GM18505 (cell line): Measurements from ENCODE around the gene SOX13.

Source experiments
- ATAC-seq: cut with Tn5 transposase; IDR thresholded peaks from one replicate; pipeline ENCODE4 v1.9.1; 2021; ENCODE audit not compliant: unreplicated experiment
- POLR2A ChIP-seq: IDR thresholded peaks from 4 replicates; pipeline ENCODE4 v1.6.1; 2011; ENCODE audit warnings: borderline replicate concordance; ENCODE audit not compliant: insufficient read depth, insufficient read length; ENCODE audit errors: extremely low read depth

Gene SOX13

DNA sequence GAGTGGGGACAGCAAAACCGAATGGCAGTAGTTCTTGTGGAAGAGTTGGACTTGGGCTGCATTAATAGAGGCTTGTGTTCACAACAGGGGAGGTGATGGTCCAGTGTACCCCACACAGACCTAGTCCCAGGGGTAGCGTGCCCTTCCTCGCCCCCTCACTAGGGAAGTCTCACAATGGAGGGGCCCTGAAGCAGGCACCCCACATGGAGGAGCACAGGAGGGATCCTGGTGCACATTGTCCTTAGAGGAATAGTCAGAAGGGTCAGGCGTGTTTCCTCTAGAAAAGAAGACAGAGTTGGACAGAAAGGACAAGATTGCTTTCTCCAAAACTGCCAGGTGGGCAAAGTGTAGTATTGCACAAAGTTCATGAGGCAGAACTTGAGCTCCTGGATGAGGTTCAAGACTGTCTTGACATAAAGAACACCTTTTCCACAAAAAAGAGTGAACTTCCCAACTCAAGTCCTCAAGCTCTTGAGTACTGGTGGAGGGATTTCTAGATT lies 55.6 kb downstream of the SOX13 start:
- TF ChIP-seq POLR2A, result no peak
- ATAC-seq, result no peak

DNA sequence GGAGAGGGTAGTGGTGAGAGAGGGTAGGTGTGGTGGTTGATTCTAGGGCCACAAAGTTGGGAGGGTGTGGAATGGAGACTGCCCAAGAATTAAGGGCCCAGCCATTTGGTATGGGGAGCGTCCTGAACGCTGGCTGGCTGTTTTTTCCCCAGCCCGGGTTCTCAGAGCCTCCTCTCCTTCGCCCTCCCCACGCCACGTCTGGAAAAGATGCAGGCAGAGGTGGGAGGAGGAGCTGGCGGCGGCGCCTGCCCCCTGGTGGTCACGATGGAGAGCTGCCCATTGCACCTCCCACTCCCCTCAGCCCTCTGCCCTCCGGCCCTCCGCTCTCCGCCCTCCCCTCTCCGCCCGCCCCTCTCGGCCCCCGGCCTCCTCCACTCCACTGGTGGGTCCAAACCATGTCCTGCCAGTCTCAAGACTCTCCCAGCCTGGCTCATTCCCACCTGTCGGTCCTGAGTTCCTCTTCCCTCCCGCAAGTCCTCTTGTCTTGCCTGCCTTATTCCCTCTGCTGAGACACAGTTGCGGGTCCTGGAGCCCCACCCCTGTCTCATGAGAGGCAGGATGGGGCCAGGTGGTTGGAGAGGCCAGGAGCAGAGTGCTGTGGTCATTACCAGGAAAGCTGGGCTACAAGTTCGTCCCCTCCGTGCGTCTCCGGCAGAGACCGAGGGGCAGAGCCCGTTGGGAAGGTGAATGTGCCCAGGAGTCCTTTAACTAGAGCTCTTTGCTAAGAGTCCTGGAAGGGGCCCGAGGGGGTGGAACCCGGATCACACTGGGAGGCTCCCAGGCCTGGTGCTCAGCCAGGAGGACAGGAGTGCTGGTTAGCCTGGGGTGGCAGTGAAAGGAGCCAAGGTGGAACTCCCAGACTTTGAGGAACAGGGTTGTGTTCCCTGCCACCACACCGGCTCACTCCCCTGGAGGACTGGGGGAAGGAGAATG lies 56.3 kb downstream of the SOX13 start:
- no peak for ATAC-seq
- no peak for TF ChIP-seq POLR2A

DNA sequence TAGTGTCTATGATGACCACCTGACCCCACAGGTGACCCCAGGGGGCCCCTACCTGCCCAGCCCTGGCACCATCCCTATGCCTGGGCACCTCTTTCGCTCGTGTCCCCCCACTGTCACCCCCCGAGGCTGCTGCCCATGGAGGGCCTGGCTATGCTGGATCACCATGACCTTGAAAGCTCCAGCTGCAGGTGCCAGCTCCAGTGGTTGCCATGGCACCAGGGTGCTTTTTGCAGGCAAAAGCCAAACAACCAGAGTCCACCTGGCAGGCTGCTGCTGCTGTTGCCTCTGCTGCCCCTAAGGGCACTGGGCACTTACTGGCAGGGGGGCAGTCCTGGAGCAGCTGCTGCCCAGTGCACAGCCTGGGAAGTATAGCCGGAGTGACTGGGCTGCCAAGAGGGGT lies 57.3 kb downstream of the SOX13 start:
- ATAC-seq, result no peak
- TF ChIP-seq POLR2A, result no peak

DNA sequence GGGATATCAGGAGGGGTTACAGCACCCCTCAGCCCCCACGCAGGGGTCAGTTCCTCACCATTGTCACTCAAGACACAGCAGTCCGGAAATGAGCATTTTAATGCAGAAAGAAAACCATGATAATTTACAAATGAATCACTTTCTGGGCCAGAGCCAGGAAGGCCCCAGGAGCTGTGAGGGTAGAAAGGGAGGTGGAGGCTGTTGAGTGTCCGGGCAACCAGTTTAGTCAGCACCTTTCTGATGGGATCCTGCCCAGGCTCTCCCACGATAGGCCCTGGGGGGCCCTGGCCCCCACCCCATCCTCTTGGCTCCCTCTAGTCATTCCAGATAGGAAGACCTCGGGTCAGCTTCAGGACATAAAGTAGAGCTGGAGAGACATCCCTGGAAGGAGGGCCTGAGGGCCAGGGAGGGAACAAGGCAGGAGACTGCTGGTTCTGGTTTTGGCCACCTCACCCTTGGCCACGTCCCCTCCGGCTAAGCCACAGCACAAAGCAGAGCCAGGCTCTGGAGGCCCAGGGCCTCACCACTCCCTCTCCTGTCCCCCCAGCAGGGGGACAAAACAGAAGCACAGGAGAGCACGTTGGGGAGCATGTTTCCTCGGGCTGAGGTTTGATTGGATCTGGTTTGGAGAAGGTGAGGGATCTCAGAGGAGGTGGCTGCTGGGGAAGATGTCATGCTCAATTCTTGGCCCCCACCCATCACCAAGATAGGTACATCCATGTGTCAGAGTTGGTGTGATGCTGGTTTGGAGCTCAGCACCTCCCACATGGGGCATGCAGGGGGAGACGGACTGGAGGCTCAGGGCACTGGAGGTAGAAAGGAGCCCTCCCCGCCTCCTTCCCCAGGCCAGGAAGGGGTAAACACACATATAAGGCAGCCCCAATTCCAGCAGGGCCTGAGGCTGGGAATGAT lies 58.3 kb downstream of the SOX13 start:
- TF ChIP-seq POLR2A, result no peak
- ATAC-seq, result no peak

DNA sequence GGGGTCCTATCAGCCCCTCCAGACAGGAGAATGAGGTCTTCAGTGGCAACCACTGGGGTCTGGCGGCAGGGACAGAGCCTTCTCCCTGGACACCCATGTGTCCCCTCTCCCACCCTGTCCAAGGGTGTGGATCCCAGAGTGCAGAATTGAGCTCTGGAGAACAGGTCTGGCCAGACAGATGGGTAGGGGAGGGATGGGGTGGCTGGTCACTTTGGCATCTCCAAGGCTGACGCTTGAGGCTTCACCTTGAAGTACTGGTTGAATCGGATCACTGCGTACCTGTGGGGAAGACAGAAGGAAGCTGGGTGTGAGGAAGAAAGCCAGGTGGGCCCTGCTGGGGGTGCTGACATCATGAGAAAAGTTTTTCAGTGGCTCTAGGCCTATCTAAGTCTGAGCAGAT lies 59.1 kb downstream of the SOX13 start:
- TF ChIP-seq POLR2A, result no peak
- no peak for ATAC-seq

DNA sequence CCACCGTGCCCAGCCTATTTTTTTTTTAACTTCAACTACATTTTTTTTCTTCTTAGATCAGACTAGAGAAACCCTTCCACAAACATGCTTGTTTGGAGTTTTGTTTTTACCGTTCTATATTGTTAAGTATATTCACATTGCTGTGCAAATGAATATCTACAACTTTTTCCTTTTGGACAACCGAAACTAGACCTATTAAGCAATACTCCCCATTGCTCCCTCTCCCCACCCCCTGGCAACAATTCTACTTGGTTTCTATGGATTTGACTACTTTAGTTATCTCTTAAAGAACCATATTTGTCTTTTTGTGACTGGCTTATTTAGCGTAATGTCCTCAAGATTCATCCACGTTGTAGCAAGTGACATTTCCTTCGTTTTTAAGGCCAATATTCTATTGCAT lies 59.8 kb downstream of the SOX13 start:
- no peak for ATAC-seq
- TF ChIP-seq POLR2A, result no peak

DNA sequence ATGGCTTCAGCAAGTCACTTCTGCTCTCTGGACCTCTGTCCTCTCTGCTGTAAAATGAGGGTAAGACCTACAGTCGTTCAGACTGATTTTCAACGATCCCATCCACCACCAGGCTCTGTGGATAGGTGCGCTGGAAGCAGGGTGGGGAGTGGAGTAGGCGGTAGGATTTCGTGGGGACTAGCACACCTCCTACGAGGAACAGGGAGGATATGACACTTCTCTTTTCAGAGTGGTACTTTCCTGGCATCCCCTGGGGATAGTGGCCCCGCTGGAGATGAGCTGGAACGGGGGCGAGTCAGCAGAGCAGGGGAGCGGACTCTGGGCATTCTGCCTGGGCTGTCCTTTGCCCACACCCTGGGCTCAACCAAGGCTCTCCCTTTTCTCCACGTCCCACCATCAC lies 61.2 kb downstream of the SOX13 start:
- no peak for TF ChIP-seq POLR2A
- no peak for ATAC-seq

DNA sequence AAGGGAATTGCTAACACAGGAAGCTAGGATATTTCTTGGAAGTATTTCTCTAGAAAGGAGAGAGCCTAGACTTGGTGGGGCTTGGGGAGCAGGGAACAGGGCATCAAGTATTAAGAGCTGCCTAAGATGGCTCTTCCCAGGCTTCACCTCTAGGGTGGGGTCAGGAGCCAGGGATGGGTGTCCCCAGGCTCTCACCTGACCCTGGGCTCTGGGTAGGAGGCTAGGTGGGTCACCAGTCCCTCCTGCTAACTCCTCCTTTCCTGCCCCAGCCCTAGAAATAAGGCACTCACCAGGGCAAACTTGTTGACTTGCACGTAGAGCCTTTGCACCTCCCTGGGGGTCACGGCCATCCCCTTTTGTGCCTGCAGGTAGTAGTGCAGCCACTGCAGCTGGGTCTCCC lies 63.9 kb downstream of the SOX13 start:
- ATAC-seq, result no peak
- no peak for TF ChIP-seq POLR2A

DNA sequence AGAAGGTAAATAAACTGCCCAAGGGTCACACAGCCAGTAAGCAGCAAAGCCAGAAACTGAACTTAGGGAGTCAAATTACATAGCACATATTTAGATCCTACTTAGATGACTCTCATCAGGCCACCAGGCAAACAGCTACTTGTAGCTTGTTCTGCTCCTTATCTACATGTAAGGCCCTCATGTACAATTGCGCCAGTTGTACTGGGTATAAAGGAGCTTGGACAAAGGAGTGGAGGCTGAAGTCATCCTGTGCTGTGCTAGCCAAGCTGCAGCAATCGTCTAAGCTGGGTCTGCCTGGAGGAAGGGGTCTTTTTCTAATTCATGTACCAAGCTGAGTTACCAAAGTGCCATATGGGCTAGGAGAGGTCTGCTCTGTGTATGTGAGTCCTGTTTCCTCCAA lies 66.2 kb downstream of the SOX13 start:
- no peak for TF ChIP-seq POLR2A
- no peak for ATAC-seq

DNA sequence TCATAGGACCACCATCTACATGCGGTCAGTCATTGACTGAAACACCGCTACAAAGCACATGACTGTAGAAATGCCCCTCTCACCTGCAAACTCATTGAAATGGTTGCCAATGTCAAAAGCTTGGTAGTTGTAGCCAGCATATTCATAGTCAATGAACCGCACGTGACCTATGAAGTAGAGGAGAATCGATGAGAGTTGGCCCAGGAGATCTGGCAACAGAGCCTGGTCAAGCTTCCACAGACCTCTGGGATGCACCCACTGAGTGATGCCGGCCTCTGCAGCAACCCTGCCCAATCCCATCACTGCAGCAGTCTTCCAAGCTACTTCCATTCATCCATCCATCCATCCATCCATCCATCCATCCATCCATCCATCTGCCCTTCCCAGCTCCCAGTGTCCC lies 67.0 kb downstream of the SOX13 start:
- TF ChIP-seq POLR2A, result no peak
- no peak for ATAC-seq

DNA sequence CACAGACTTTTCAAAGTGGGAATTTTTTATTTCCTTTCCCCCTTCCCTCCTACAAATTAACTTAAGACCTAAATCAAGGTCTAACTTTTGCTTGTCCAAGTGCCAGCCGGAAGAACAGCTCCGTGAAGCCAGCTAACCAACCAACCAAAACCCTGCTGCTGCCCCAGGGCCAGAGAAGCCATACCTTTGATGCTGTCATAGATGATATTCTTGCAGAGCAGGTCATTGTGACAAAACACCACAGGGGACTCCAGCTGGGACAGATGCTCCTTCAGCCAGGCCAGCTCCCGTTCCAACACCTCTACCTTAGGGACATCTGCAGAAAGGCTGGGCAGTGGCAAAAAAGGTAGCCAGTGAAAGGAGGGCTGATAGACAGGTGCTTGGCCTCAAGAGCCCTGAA lies 68.2 kb downstream of the SOX13 start:
- no peak for ATAC-seq
- no peak for TF ChIP-seq POLR2A

DNA sequence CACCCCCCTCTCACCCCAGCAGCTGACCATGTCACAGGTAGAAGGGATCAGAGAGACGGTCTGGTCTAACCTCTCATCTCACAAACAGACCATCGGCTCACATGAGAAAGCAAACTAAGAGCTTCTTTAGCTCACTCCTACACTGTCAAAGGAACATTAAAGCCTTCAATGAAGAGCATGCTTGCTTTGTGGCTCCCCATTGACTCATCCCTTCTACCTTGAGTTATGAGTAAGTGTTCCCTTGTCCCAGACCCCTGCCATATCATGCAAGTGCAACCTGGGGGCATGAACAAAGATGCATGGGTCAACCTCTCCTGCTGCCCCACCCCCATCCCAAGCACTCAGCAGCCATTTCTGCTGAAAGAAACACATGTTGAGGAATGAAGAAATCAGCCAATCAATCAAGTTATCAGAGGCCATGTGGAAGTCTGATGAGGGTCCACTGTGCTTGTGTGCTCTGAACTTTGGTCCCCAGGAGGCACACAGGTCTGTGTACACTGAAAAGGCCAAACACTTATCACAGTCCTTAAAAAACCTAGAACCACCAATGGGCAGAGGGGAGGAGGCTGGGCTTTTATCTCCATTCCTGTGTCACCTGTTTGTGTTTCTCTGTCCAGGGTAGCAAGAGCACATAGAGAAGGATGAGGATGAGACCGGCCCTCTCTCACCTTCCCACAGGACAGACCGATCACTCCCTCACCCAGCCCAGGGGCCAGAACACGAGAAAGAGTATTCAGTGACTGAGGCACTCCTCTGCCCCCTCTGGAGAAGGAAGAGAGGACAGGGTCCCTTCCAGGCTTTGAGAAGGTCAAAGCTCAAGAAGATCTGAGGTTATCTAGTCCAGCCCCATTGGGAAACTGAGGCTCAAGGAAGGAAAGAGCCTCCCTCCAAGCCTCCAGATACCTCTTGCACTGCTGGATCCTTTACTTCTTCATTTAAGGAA lies 69.4 kb downstream of the SOX13 start:
- no peak for TF ChIP-seq POLR2A
- no peak for ATAC-seq
